Neural cell (in vitro differentiated cells): ENCODE measurements around the gene CAT.

ENCODE experiments used
- EP300 ChIP-seq: fragments of 450-650 bp; conservative IDR thresholded peaks from 2 replicates; pipeline ENCODE4 v1.6.1; 2014; ENCODE audit warnings: antibody characterized with exemption, mild to moderate bottlenecking, moderate library complexity; ENCODE audit not compliant: poor library complexity, severe bottlenecking
- MXI1 ChIP-seq: fragments of 450-650 bp; conservative IDR thresholded peaks from 2 replicates; pipeline ENCODE4 v1.6.1; 2014; ENCODE audit warnings: antibody characterized with exemption, mild to moderate bottlenecking; ENCODE audit not compliant: poor library complexity, severe bottlenecking
- POLR2AphosphoS5 ChIP-seq: IDR thresholded peaks from 2 replicates; pipeline ENCODE4 v1.6.1; 2012
- TF ChIP-seq, protein P1 (sequence below): fragments of 450-650 bp; IDR thresholded peaks from 2 replicates; pipeline ENCODE4 v1.5.1; 2014; ENCODE audit warnings: antibody characterized with exemption, mild to moderate bottlenecking, moderate library complexity; ENCODE audit not compliant: poor library complexity, severe bottlenecking

DNA sequence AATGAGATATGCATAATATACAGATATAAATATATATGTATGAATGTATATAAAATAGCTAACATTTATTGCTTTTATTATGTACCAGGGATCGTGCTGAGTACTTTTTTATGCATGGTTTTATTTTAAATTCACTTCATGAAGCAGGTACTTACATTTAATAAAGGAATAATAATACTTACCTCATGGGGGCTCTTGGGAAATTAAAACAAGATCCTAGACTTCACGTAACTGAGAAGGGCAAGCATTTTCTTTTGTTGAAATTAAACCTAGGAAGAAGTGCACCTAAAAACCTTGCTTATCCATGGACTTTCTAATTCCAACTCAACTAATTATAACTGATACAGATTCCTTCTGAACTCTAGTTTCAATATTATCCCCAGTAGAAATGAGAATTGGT is 40.9 kb upstream of the CAT start:
- no peak for TF ChIP-seq POLR2AphosphoS5
- TF ChIP-seq, protein P1, sequence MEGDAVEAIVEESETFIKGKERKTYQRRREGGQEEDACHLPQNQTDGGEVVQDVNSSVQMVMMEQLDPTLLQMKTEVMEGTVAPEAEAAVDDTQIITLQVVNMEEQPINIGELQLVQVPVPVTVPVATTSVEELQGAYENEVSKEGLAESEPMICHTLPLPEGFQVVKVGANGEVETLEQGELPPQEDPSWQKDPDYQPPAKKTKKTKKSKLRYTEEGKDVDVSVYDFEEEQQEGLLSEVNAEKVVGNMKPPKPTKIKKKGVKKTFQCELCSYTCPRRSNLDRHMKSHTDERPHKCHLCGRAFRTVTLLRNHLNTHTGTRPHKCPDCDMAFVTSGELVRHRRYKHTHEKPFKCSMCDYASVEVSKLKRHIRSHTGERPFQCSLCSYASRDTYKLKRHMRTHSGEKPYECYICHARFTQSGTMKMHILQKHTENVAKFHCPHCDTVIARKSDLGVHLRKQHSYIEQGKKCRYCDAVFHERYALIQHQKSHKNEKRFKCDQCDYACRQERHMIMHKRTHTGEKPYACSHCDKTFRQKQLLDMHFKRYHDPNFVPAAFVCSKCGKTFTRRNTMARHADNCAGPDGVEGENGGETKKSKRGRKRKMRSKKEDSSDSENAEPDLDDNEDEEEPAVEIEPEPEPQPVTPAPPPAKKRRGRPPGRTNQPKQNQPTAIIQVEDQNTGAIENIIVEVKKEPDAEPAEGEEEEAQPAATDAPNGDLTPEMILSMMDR: no peak
- TF ChIP-seq EP300: no peak
- TF ChIP-seq MXI1: no peak
